HG02763 (cell line): Measurements from ENCODE around the gene CCDC88C.
"Not testable (repeated sequence)": the region's sequence is repeated elsewhere in the genome, so short reads cannot be mapped to it uniquely, and the experiment has no call there.

ENCODE experiments used
- ATAC-seq: cut with Tn5 transposase; IDR thresholded peaks from one replicate; pipeline ENCODE4 v1.9.1; 2021; ENCODE audit warnings: mild to moderate bottlenecking, moderate library complexity; ENCODE audit not compliant: unreplicated experiment

Gene CCDC88C

GRCh38 chr14:91418387-91419043, 895 bp upstream of the CCDC88C start:
- ATAC-seq, result no peak

GRCh38 chr14:91417983-91418386, 365 bp upstream of the CCDC88C start:
- peak; percentile 25 for ATAC-seq

DNA sequence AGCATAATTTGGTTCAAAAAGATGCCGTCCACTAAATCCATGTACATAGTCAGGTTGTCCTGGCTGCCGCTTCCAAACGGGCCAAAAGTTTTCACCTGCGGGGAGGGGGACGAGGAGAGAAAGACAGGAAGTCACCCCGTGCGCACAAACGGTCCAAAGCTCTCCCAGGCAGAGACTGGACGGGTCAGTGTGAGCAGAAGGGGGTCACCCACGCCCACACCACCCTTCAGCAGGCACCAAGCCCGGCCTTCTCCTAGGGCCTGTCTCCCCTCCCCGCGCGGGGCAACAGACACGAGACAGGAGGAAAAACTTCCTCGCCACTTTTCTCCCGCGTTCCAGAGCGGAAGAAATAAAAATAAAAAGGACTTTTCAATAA, 888 bp downstream of the CCDC88C start:
- no peak for ATAC-seq

DNA sequence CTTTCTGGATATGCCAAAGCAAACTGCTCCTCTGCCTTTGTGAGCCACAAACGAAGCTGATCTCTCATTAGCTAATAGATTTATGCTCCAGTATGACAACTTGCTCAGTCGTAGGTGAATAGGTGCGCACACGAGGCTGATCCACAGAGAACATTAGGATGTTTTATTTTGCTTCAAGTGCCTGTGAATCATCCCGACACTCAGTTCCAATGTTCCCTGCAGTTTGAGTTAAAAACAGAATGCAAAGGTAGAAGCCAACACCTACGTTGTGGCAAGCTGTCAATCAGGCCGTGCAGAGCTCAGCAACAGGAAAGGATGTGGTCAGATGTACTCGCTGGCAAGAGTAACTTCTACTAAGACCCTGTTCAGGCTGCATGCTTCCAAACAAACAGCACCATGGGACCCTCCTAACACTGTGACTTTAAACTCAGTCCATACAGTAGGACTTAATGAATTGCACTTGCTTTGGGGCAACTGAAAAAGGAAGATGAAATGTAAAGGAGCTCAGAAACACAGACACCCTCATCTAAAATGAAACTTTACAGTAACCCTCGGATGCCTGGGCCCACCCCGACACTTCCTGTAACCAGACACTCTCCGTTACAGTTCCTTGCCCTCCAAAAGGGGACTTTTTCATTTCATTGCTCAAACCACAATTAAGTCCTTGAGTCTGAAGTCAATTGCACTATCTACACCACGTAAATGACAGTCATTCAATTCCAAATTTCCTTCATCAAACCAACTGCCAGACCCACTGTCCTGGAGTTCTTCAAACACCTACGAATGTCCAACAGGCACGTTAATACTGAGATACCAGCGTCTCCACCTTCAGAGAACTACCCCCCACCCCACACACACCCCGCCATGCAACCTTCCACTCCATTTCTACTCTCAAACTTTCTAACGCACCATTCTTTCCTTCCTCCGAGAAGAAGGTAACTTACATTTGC, 1.6 kb downstream of the CCDC88C start:
- peak; percentile 42 for ATAC-seq

DNA sequence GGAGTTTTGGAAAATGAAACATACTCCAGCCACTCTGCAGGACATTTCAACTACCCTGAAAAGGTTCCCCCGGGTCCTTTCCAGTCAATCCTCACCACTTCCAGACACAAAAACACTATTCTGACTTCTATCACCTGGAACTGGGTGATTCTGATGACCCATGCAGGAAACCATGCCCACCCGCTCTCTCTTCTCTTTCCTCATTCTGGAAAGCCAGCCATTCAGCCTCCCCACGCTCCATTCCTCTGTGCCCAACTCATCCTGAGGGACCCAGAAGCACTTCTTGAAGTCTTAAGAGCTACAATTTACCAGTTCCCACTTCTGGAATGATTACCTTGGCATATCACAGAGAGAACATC, 3.2 kb downstream of the CCDC88C start:
- ATAC-seq, result no peak

DNA sequence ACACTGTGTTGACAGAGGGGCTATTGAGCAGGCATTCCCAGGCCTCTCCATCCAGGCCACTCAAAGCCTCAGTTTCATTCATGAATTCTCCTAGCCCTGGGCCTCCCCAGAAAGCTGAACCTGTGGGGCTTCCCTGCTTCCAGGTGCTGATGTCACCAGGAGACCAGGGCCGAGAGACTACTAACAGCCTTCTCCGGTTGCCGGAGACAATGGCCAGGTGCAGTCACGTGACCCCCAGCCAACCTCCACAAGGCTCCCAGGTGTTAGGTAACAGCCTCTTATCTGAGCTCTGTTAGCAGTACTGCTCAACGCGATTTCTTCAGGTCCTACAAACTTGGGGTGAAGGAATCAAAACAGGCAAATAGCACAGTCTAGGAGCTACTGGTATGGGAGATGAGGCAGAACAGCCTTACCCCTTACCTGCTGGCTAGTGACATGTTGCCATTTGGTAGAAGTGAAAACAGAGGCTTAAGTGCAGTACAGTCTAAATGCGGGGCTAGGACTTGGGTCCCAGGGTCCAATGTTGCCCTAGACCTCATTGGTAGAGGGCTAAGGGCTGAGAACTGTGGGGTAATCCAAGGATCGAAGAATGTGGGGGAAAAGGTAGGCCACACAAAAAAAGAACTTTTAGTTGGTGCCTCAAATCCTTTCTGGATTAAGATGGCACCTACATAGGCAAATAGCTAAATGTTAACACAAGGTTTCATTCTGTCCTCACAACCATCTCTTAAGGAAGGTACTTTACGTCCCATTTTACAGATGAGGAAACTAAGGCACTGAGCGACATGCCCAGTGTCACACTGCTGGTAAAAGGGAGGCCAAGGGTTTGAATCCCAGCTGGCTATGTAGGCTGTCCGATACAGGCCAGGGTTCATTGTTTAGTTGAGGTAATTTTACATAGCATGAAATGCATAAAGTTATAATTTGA, 3.8 kb downstream of the CCDC88C start:
- ATAC-seq, result no peak

GRCh38 chr14:91412939-91413338, 4.7 kb downstream of the CCDC88C start:
- ATAC-seq, result no peak

GRCh38 chr14:91410771-91411536, 6.7 kb downstream of the CCDC88C start:
- no peak for ATAC-seq

DNA sequence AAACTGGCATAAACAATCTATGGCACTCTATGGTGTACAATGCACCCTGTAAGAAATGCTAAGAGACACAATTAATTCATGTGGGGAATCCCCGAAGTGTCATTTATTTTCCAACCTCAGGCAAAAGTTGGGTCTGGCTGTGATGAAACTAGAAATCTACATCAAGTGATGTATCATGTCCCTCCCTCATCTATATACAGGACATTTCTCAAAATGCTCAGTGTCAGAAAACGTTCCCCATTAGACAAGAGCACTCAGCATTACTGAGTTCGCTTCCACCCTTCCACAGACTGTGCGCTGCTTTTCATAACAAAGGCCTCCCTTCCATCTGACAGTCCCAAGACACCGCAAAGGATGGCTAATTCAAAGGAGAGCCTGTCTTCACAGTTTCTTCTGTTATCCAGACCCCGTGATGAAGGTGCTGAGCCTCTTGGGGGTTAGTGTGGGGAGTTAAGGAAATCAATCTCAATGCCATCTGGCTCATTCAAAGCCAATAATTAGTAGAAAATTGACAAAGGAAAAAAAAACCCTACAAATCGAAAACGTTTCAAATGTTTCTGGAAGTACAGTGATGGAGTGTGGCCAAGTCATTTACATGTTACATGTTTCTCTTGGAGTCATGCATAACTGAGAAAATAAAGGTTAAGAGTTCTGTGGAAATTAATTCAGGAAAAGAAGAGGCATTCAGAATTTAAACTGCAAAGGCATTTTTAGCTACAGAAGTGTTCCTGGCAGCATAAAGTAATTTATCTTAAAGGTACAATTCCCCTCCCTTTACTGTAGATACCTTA, 7.5 kb downstream of the CCDC88C start:
- ATAC-seq, result no peak

DNA sequence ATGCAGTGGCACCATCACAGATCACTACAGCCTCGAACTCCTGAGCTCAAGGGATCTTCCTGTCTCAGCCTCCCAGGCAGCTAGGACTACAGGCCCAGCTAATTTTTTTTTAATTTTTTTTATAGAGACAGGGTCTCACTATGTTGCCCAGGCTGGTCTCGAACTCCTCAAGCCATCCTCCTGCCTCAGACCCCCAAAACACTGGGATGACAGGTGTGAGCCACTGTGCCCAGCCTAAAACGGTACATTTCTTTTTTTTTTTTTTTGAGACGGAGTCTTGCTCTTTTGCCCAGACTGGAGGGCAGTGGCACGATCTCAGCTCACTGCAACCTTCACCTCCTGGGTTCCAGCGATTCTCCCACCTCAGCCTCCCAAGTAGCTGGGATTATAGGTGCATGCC, 8.4 kb downstream of the CCDC88C start:
- ATAC-seq, result not testable (repeated sequence)

GRCh38 chr14:91406982-91407381, 10.6 kb downstream of the CCDC88C start:
- ATAC-seq, result no peak

DNA sequence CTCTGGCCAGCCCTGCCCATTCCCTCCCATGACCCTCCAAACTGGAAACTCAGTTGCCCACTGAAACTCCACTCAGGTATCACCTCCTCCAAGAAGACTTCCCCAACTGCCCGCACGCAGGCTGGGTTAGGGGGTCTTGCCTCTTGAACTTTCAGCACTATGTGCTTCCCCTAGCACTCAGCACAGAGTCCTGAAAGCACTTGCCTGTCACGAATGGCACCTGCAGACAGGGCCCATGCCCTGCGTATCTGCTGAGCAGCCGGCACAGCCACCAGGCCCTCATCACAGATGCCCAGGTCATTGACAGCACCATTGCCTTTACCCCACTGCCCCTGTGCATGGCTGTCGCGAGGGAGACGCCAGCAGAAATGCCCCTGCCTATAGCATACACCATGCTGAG, 11.2 kb downstream of the CCDC88C start:
- no peak for ATAC-seq

DNA sequence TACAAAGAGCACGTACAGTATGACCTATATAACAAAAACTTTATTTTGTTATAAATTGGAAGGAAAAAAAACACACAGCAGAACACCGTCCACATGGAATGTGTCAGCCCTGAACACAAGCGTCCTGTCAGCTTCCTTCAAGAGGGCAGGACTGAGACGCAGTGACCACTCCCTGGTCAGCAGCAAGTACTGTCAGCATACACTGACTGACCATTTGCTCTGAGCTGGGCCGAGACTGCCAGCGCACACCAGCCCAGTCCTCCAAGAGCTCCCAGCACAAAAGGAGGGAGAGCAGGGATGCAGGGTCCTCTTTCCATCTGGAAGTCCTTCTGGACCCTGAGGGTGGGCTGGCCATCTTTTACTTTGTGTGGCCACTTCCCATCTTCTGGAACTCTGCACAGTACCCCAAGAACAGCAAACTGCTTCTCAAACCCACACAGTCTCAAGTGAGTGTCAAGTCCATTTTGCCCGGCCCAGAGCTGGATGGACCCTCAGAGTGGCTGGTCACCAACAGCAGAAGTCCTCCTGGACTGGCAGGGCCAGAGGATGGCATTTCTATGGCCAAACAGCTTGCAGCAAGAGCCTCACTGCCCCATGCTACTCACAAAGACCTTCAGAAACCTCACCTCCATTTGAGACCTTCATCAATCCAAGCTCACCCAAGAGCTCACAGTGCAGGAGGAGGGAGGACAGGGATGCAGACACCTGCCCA, 11.7 kb downstream of the CCDC88C start:
- ATAC-seq, result no peak

- ATAC-seq, result no peak
These were observed 12.3 kb downstream of the CCDC88C start for GRCh38 chr14:91405241-91405721.

DNA sequence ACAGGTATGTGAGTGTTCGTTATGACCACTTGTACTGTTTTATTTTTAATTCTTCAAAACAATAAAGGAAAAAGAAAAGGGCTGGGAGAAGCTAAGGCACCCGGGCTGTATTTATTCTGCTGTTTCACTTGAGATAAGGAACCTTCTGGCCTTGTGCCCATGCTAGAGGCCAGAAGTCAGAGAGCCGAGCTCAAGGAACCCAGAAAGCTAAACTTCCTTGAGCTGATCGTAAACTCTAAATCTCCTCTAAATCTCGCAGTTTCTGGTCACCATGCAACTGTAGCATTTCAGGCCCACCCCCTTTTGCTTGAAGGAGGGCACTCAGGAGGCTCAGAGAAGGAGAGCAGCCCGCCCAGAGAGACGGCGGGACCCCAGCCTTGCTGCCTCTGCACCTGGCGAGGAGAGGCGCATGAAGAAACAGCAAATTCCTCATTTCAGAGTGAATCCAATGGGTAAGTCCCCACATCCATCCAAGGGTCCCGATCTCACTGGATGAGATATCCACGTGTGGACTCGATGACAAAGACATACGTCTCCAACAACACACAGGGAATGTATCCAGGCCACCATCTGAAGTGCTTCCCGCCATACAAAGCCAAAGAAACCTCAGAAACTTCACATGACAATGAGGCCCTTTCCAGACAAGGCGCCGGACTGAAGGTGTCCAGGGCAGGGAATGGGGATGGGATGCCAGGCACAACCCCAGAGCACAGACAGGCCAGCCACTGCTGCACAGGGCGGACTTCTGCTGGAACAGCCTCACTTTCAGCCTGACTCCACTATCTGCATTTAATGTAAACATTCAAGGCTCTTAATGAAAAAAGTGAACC, 14.6 kb downstream of the CCDC88C start:
- no peak for ATAC-seq

- no peak for ATAC-seq
These were observed 15.3 kb downstream of the CCDC88C start for GRCh38 chr14:91402348-91402747.

- ATAC-seq, result no peak
These were observed 15.9 kb downstream of the CCDC88C start for GRCh38 chr14:91401751-91402150.

GRCh38 chr14:91400696-91401095, 16.9 kb downstream of the CCDC88C start:
- ATAC-seq, result no peak
